HuH-7 (cell line): Measurements from ENCODE around the gene DYNC1H1.
"Not testable (repeated sequence)": the region's sequence is repeated elsewhere in the genome, so short reads cannot be mapped to it uniquely, and the experiment has no call there.

Experiments used
- DNase-seq: peaks from one replicate; pipeline ENCODE4 v3.0.0; 2011; ENCODE audit warnings: low spot score

DYNC1H1 gene

DNA sequence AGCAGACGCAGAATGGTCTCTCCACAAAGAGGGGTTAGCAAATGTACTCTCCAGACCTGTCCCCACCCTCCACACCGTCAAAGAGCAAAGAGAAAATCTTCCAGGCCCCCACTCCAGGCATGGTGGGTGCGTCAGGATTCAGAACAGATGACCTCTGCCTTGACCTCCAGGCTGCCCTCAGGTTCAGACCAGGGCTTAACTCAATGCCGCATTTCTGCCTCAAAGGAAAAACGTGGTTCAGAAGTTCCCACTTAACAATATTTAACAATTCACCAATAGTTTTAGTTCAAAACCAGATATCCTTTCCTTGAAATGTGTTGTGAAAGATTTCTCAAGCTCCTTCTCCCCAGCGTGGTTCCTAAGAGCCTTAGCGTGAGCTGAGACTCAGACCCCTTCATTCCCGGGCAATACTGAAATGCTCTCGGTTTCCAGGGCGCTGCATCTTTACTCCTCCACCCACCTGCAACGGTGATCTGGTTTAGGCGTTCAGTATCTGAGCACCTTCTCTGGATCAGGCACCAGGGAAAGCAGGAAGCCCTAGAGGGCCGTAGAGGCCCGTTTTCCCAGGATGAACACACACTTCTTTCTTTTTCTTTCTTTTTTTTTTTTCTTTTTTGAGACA lies 99.5 kb downstream of the DYNC1H1 start:
- DNase-seq = no peak

DNA sequence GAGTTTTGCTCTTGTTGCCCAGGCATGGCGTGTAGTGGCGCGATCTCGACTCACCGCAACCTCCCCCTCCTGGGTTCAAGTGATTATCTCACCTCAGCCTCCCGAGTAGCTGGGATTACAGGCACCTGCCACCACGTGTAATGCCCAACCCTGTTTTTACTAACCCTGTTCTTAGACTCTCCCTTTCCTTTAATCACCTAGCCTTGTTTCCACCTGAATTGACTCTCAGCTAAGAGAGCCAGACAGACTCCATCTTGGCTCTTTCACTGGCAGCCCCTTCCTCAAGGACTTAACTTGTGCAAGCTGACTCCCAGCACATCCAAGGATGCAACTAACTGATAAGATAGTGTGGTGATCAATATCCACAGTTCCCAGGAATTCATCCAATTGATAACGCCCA lies 100.2 kb downstream of the DYNC1H1 start:
- not testable (repeated sequence) for DNase-seq

GRCh38 chr14:102066041-102066451 lies 101.7 kb downstream of the DYNC1H1 start:
- DNase-seq = no peak

DNA sequence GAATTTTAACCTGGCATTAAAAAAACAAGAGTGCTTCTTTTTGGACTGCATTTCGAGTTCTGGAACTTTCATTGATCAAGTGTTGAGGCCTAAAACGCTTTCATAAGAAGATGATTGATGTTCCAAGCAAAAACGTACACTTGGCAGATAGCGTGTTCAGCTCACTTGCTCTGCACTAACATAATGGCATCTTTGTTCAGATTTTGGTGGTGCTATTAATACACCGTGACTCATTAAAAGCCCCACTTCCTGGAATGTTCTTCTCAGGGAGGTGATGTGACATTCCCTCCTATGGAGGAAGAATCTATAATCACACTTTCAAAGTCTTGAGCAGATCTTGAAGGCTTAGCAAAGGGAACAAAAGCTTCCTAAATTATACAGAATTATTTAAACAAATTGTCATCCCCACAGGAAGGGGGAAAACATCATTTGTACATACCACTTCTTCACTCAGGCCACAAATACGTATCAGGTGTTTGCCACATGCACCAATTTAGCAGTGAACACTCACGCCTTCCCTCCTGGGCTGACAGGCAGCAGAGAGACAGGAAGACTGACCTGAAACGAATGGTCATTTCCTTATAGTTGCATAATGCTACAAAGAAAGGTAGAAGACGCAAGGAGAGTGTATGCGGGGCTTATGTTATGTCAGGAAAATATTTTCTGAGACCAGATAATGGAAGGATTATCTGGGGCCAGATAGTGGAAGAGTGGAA lies 107.1 kb downstream of the DYNC1H1 start:
- no peak for DNase-seq

DNA sequence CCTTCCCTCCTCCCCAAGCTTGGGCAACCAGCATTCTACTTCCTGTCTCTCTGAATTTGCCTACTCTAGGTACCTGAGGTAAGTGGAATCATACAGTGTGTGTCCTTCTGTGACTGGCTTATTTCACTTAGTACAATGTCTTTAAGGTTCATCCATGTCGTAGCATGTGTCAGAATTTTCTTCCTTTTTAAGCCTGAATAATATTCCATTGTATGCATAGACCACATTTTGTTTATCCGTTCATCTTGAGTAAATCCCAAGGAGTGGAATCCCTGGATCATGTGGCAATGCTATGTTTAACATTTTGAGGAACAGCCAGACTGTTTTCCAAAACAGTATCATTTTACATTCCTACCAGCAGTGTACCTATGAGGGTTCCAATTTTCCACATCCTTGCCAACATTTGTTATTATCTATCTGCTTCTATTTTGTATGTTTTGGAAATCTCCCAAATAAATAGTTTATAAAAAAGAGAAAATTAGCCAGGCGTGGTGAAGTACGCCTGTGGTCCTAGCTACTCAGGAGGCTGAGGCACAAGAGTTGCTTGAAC lies 110.1 kb downstream of the DYNC1H1 start:
- DNase-seq = no peak

DNA sequence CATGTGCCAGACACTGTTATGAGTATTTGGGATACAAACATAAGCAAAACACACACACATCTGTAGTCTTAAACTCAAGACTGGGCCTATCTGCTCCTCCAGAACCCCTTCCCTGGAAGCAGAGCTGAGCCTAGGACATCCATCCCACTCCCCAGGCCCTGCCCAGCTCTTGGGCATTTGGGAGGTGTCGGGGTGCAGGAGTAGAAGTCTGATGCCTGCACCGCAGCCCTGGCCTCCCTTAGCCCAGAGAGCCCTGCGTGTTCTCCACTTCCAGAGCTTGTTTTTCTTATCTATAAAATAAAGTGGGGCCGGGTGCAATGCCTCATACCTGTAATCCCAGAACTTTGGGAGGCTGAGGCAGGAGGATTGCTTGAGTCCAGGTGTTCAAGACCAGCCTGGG lies 110.8 kb downstream of the DYNC1H1 start:
- DNase-seq = no peak

GRCh38 chr14:102077382-102077709 lies 113.0 kb downstream of the DYNC1H1 start:
- no peak for DNase-seq

- DNase-seq = not testable (repeated sequence)
Observed at GRCh38 chr14:102078361-102078791, 114.0 kb downstream of the DYNC1H1 start.

DNA sequence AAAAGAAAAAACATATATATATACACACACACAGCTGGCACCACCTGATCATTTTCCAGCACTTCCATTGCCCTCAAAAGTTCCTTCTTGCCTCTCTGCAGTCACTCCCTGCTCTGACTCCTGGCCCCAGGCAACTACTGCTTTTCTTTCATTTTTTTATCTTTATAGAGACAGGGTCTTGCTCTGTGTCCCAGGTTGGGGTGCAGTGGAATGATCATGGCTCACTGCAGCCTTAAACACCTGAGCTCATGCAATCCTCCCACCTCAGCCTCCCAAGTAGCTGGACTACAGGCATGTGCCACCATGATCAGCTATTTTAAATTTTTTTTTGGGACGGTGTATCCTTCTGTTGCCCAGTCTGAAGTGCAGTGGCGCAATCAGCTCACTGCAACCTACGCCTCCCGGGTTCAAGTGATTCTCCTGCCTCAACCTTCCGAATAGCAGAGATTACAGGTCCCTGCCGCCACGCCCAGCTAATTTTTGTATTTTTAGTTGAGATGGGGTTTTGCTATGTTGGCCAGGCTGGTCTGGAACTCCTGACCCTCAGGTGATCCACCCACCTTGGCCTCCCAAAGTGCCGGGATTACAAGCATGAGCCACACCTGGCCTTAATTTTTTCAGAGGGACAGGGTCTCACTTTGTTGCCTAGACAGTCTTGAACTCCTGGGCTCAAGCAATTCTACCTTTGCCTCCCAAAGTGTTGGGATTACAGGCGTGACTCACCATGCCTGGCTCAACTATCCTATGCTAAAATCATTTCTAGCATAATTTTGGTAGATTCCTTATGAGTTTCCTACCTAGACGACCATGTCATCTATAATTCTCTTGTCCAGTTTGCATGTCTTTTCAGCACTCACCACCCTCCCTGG lies 114.7 kb downstream of the DYNC1H1 start:
- no peak for DNase-seq

DNA sequence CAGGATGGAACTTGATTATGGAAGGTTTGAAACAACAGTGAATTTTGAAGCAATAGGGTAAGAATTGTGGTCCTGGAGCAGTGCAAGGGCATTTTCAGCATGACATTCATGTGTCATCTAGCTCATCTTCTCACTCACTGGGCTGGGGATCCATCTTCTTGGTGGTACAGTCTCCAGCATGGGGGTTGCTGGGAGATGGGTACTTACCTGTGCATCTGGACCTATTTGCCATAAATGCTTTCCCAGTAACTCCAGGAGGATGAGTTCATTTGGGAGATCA lies 115.3 kb downstream of the DYNC1H1 start:
- DNase-seq = no peak

DNA sequence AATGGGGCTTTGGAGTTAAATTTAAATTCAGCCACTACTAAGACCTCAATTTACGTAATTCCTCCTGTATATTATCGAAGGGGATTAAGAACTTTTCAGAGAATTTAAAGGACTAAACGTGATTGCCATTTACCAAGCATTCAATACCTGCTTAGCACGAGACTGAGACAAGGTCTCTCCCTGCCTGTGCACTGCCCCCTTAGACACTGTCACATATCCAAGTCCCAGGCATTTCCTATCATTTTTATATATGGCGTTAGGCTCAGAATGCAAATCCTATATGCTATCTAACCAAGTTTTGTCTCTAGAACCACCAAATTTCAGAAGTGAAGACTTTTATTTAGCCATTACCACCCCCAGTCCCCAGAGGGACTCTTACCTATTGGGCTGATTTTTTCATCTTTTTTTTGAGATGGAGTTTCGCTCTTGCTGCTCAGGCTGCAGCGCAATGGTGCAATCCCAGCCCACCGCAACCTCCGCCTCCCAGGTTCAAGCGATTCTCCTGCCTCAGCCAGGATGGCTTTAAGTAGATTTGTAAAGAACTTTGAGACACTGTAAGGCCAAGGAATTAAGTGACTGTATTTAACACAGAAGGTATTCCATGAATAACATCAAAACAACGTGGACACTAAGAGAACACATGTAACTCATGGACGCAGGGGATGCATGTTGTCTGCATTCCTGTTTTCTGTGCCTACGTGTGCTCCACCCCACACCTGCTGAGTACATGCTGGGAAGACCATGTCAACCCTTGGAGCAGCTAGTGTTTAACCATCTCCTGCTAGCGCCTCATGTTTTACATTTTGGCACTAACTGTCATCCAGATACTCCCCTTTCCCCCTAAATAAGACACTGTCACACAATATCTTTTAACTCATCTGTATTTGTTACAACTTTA lies 116.1 kb downstream of the DYNC1H1 start:
- DNase-seq = no peak

DNA sequence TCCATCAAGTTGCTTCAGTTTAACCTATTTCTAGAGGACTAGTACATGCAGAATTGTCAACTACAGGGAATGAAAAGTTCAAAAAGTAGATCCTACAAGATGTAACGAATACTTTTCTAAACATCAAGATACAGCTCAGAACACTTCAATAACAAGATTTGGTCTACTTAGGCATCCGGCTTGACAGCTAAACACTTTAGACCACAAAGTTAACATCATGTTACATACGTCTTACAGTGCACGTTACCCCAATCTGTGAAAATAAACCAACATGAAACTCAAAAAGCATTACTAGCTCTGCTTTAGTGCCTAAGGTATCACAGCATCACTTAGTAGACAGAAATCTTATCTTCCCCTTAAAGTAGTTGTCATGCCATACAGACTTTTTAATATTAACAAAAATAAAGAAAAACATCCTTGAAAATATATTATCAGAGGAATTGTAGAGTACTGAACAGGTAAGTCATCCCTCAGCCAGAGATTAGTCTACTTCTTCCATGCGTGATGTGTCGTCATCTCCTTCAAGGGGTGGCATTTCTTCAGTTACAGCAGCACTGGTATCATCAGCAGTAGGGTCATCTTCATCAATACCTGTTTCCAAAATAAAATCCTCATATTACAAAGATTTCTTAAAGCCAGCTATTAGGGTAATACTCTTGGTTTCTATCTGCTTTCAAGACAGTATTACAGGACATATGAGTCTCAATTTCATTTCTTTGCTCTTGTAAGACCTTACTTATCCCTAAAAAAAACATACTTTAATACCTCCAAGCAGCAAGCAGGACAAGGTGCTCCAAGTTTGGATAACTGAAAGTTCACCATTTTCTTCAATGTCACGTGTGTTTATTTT lies 117.1 kb downstream of the DYNC1H1 start:
- DNase-seq = no peak

- not testable (repeated sequence) for DNase-seq
Observed at GRCh38 chr14:102084522-102084921, 120.1 kb downstream of the DYNC1H1 start.

- DNase-seq = no peak
Observed at GRCh38 chr14:102084931-102085330, 120.6 kb downstream of the DYNC1H1 start.

- no peak for DNase-seq
Observed at GRCh38 chr14:102085488-102085887, 121.1 kb downstream of the DYNC1H1 start.

DNA sequence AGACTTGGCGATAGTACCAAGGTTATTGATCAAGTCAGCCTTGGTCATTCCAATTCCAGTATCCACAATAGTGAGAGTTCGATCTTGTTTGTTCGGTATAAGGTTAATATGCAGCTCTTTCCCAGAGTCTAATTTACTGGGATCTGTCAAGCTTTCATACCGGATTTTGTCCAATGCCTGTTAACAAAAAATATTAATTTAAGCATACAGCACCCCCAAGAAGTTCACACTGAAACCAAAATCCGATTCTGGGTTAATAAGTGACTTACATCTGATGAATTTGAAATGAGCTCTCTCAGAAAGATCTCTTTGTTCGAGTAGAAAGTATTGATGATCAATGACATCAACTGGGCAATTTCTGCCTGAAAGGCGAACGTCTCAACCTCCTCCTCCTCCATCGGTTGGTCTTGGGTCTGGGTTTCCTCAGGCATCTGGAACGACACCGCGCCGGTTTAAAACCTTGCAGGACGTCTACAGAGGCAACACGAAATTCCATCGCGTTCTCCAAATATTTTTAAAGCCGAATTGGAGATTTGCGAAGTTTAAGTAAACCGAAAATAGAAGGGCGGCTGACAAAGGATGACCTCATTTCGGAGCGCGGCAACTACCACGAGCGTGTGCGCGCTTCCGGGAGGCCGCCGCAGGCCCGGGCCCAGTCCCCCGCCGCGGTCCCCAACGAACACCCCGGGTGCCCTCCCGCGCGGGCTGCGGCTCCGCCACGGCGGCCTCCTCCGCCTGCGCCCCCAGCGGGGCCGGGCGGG lies 121.8 kb downstream of the DYNC1H1 start:
- DNase-seq = no peak

DNA sequence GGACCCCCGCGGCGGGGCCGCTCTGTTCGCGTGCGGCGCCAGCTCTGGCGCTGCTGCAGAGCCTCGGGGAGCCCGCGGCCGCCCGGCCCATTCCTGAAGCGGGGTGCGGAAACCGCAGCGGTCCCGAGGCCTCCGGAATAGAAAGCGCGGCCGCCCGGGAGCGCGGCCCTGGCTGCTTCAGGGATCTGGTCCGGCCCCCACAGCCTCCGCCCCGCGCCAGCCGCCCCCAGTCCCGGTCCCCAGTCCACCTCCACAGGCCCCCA lies 122.3 kb downstream of the DYNC1H1 start:
- DNase-seq = no peak

DNA sequence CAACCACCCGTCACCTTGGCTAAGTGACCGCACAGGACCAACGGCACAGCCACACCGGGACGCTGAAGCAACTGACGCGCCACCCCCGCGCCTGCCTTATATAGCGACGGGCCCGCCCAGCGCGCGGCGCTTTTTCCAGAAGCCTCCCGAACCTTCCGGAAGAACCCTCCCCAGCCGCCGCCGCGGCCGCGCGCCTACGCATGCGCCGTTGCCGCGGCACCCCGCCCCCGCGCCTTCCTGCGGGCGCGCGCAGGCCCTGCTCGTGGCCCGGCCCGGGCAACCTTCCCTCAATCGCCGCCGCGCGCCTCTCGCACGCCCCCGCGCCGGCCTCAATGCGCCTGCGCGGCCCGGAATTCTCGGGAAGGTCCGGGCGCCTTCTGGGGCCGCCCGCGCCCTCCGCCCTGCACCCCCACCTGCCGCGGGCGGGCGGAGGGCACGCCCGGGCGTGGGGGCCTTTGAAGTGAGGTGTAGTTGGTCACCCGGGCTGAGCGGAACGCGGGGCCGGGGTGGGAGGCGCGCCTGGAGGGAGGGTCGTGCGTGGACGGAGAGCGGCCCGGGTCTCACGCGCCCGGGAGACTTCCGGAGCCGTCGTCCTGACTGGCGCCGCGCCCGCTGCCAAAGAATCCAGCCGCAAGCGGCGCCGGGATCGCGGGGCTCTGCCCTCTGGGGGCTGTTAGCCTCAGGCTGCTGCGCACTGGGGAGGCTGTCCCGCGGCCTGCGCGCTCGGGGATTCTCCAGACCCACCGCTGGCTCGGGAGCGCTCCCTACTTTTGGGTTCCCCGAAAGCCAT lies 122.8 kb downstream of the DYNC1H1 start, which contains the start of gene HSP90AA1:
TSS of gene HSP90AA1 (minus strand) at position 73 of the 790 bp plus-strand sequence. CDS start 666 bp downstream, outside the sequence.
- DNase-seq = peak; percentile 95

- no peak for DNase-seq
Observed at GRCh38 chr14:102087762-102088011, 123.3 kb downstream of the DYNC1H1 start.
